DMS53 treated with DMSO at 0.1 percent for 48 hours (cell line): ENCODE results near the gene RARRES2.
"Not testable (repeated sequence)": the region's sequence is repeated elsewhere in the genome, so short reads cannot be mapped to it uniquely, and the experiment has no call there.

ENCODE experiments used
- DNase-seq: peaks from one replicate; lab custom pipeline; 2025; ENCODE audit not compliant: unreplicated experiment; lab: John Stamatoyannopoulos, UW

Gene RARRES2

GRCh38 chr7:150295614-150296013 is 45.8 kb downstream of the RARRES2 start:
- DNase-seq, result not testable (repeated sequence)

- not testable (repeated sequence) for DNase-seq
Measured at GRCh38 chr7:150295027-150295426, 46.4 kb downstream of the RARRES2 start.

GRCh38 chr7:150290317-150290716 is 51.1 kb downstream of the RARRES2 start:
- DNase-seq, result not testable (repeated sequence)

- not testable (repeated sequence) for DNase-seq
Measured at GRCh38 chr7:150288816-150289215, 52.6 kb downstream of the RARRES2 start.
